ENCODE measurements around the gene GSTM4. TPM values are rescaled to one million over a fixed set of nuclear protein-coding genes. Genes with fewer than 3 reads are reported as not detected.

GSTM4 gene
- polyA plus RNA-seq, 2 of the 4 experiments (the other 2 are of a cell fraction) = 13.0 to 17.2 TPM

DNA sequence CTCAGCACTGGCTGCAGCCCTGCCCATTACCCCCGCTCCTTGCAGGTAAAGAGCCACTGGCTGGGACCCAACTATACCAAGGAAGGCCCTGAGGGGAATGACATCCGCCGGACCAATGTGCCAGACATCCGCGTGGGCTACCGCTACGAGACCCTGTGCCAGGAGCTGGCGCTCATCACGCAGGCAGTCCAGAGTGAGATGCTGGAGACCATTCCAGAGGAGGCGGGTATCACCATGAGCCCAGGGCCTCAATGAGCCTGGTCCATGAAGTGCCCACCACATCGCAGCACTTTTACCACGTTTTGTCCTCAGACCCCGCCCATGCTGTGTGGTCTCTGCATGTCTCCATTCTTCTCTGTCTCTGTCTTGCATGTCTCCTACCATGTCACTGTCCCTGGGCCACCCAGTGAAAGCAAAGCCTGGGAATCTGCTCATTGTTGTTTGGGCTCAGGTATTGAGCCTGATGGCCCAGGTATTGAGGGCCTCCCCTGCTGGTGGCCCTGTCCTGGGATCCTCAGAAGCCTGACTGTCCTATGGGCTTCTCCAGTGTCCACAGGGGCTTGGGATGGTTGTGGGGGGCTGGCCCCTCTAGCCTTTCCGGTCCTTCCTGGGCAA is 24.9 kb upstream of the GSTM4 start:
- peaks cover 23% of the 10 kb centered on the region for H3K4me1 ChIP-seq
- ATAC-seq = no peak
- ChIA-PET POLR2A (interaction anchor here (3.5 kb wide), 1 partner anchor 83 kb away, joined by 11 read pairs; the partner anchor contains the start of gene GNAI3), CTCF (interaction anchor here (0.6 to 21.4 kb wide), 13 partner anchors 10 to 353 kb away, joined by 3 to 295 read pairs (median 6); partner anchors contain the start of genes AHCYL1 and GNAI3)
- no peak overlapping the region for H3K4me2 ChIP-seq
- 92% methylated on average over 7 of the region's 14 CpGs for WGBS (ENCODE audit: missing lambda C conversion rate)
- H3K4me3 ChIP-seq = no peak overlapping the region
- DNase-seq (ENCODE audit: low read depth in 1 of 2, low spot score in 1 of 2) = no peak
- FAIRE-seq = no peak
- TF ChIP-seq MYC (IDR thresholded peaks at IDR 0.05; ENCODE audit: borderline replicate concordance, low read length) (no peak), FOSL2 (IDR thresholded peaks at IDR 0.05) (no peak), FOSL2 (CRISPR knock-in tag; IDR thresholded peaks at IDR 0.05) (no peak), ZC3H11A (IDR thresholded peaks at IDR 0.05) (no peak), KDM1A (IDR thresholded peaks at IDR 0.05; ENCODE audit: low read depth) (no peak), NR3C1 (IDR thresholded peaks at IDR 0.05) (no peak)
- TF ChIP-seq, protein P1, sequence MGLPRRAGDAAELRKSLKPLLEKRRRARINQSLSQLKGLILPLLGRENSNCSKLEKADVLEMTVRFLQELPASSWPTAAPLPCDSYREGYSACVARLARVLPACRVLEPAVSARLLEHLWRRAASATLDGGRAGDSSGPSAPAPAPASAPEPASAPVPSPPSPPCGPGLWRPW (IDR thresholded peaks at IDR 0.05) = no peak
- TF ChIP-seq, protein P2, sequence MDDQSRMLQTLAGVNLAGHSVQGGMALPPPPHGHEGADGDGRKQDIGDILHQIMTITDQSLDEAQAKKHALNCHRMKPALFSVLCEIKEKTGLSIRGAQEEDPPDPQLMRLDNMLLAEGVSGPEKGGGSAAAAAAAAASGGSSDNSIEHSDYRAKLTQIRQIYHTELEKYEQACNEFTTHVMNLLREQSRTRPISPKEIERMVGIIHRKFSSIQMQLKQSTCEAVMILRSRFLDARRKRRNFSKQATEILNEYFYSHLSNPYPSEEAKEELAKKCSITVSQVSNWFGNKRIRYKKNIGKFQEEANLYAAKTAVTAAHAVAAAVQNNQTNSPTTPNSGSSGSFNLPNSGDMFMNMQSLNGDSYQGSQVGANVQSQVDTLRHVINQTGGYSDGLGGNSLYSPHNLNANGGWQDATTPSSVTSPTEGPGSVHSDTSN (IDR thresholded peaks at IDR 0.05) = no peak
- no peaks in the 10 kb centered on the region for H3K9me3 ChIP-seq
- H3K27ac ChIP-seq = no peak overlapping the region

DNA sequence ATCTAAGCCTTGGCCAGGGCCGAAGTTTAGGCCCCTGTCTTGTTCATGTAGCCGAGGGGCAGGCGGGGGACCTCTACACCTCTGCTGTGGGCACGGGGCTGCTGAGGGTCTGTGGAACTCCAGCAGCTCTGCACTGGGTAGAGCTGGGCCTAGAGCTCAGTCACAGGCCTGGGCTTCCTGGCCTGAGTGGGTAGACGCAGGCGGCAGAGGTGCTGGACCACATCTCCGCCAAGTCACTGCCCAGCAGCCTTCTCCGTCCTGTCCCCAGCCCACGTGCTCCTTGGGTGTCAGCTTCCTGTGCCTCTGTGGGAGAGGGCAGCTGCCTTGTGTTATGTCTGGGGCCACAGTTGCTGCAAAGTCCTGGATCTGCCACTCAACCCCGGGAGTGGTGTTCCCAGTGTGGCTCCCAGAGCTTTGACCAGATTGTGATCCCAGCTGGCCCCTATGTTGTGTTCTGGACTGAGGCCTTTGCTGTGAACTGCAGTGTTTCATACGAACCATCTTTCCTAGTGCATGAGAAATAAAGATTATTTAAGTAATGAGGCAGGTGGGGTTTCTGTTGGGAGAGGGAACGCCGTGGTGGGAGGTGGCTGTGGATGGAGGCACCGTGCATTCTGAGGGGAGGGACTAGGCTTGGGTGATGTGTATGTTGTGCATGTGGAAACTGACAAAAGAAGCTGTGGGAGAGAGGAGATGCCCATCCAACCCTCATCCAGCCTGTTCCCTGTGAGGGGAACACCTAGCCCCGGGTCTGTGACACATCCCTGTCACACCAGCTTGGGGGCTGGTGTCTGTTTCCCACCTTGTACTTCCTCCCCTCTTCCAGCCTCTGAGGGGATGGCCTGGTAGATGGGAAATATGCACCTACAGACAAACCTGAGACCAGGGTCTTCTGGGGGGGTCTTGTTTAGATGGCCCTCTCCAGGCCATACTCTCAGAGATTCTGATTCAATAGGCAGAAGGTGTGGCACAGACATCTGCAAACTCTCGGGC is 24.1 kb upstream of the GSTM4 start:
- Histone ChIP-seq H3K4me3 (no peak overlapping the region), H3K4me1 (peaks cover 31% of the 10 kb centered on the region), H3K27ac (no peak overlapping the region), H3K9me3 (no peaks in the 10 kb centered on the region), H3K4me2 (no peak overlapping the region)
- FAIRE-seq (no peak), ATAC-seq (no peak), DNase-seq (ENCODE audit: low read depth in 1 of 2, low spot score in 1 of 2) (no peak)
- TF ChIP-seq FOSB (CRISPR knock-in tag; IDR thresholded peaks at IDR 0.05) (no peak), JUNB (IDR thresholded peaks at IDR 0.05) (no peak), EHF (CRISPR knock-in tag; IDR thresholded peaks at IDR 0.05) (no peak), MYC (IDR thresholded peaks at IDR 0.05; ENCODE audit: borderline replicate concordance, low read length) (no peak)
- ChIA-PET CTCF (interaction anchor here (0.6 to 21.4 kb wide), 11 partner anchors 9 to 360 kb away, joined by 3 to 295 read pairs (median 6); partner anchors contain the start of genes AHCYL1 and GNAI3), POLR2A (interaction anchor here (3.5 kb wide), 1 partner anchor 83 kb away, joined by 11 read pairs; the partner anchor contains the start of gene GNAI3)
- 77% methylated on average over 7 of the region's 16 CpGs for WGBS (ENCODE audit: missing lambda C conversion rate)

DNA sequence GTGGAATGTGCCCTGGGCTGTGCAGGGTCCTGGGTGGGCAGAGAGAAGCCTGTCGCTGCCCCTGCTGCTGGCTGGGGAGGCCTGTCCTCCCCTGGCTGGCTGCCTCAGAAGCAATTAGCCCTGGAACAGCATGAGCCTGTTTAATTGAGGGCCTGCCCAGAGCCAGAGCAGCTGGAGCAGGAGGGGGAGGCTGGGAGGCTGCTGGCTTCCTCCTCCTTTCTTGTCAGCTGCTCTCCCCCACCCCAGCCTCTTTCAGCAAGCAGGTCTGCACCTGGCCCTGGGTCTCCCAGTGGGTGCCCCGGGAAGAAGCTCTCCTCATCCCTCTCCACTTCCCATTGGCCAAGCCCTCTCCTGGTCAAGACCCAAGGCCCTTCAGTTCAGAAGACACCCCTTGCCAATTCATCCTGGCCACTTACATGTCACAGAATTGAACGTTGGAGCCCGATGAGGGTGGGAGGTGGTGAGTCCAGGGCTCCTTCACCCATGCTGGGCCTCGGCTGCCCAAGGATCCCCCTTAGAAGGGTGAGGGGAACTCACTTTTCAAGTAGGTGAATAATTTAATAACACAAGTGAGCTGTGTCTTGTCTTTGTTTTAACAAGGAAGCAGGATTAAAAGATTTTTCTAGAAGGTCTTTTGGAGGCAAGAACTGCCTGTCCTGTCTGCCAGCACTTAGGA is 23.1 kb upstream of the GSTM4 start:
- Histone ChIP-seq H3K4me3 (no peak overlapping the region), H3K27ac (no peak overlapping the region), H3K4me2 (no peak overlapping the region), H3K9me3 (no peaks in the 10 kb centered on the region), H3K4me1 (peaks cover 32% of the 10 kb centered on the region)
- CTCF ChIA-PET = interaction anchor here (1.1 to 21.4 kb wide), 6 partner anchors 8 to 351 kb away, joined by 4 to 295 read pairs (median 30); partner anchors contain the start of gene AHCYL1
- WGBS (ENCODE audit: missing lambda C conversion rate) = 82% methylated on average over 2 of the region's 5 CpGs
- ATAC-seq = no peak
- DNase-seq (ENCODE audit: low read depth in 1 of 2, low spot score in 1 of 2) = no peak
- FAIRE-seq = no peak
- POLR2A ChIA-PET = no interaction called here
- TF ChIP-seq, protein P3, sequence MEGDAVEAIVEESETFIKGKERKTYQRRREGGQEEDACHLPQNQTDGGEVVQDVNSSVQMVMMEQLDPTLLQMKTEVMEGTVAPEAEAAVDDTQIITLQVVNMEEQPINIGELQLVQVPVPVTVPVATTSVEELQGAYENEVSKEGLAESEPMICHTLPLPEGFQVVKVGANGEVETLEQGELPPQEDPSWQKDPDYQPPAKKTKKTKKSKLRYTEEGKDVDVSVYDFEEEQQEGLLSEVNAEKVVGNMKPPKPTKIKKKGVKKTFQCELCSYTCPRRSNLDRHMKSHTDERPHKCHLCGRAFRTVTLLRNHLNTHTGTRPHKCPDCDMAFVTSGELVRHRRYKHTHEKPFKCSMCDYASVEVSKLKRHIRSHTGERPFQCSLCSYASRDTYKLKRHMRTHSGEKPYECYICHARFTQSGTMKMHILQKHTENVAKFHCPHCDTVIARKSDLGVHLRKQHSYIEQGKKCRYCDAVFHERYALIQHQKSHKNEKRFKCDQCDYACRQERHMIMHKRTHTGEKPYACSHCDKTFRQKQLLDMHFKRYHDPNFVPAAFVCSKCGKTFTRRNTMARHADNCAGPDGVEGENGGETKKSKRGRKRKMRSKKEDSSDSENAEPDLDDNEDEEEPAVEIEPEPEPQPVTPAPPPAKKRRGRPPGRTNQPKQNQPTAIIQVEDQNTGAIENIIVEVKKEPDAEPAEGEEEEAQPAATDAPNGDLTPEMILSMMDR (IDR thresholded peaks at IDR 0.05) = no peak
- TF ChIP-seq EP300 (IDR thresholded peaks at IDR 0.05) (no peak), EHMT2 (IDR thresholded peaks at IDR 0.05; ENCODE audit: low read depth) (no peak), CEBPB (IDR thresholded peaks at IDR 0.05) (no peak), CBX2 (IDR thresholded peaks at IDR 0.05; ENCODE audit: borderline replicate concordance, low read depth) (no peak), HOXA7 (CRISPR knock-in tag; IDR thresholded peaks at IDR 0.05) (no peak), RAD21 (conservative IDR thresholded peaks at IDR 0.05 in 1 of 2, IDR thresholded peaks at IDR 0.05 in 1 of 2) (no peak), MAFK (IDR thresholded peaks at IDR 0.05; ENCODE audit: partially characterized antibody) (no peak), BHLHE40 (IDR thresholded peaks at IDR 0.05; ENCODE audit: low read depth, low read length) (no peak), PHF8 (IDR thresholded peaks at IDR 0.05; ENCODE audit: borderline replicate concordance, low read depth) (no peak), ZSCAN20 (CRISPR knock-in tag; IDR thresholded peaks at IDR 0.05) (no peak), HDAC2 (IDR thresholded peaks at IDR 0.05) (no peak)
- TF ChIP-seq, protein P4, sequence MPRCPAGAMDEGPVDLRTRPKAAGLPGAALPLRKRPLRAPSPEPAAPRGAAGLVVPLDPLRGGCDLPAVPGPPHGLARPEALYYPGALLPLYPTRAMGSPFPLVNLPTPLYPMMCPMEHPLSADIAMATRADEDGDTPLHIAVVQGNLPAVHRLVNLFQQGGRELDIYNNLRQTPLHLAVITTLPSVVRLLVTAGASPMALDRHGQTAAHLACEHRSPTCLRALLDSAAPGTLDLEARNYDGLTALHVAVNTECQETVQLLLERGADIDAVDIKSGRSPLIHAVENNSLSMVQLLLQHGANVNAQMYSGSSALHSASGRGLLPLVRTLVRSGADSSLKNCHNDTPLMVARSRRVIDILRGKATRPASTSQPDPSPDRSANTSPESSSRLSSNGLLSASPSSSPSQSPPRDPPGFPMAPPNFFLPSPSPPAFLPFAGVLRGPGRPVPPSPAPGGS (IDR thresholded peaks at IDR 0.05) = no peak
- TF ChIP-seq, protein P5, sequence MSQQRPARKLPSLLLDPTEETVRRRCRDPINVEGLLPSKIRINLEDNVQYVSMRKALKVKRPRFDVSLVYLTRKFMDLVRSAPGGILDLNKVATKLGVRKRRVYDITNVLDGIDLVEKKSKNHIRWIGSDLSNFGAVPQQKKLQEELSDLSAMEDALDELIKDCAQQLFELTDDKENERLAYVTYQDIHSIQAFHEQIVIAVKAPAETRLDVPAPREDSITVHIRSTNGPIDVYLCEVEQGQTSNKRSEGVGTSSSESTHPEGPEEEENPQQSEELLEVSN (IDR thresholded peaks at IDR 0.05; ENCODE audit: borderline replicate concordance, low read depth) = no peak
